OCI-LY1 (cell line): ENCODE results near the gene SELENOT.

Source experiments
- CTCF ChIP-seq: fragments of 200-600 bp; sonication (generic), shearing (Covaris generic); IDR thresholded peaks from 2 replicates; pipeline ENCODE4 v1.5.1; 2017; ENCODE audit warnings: mild to moderate bottlenecking, antibody characterized with exemption, low read length, moderate library complexity, mixed read lengths
- EZH2 ChIP-seq: fragments of 200-600 bp; sonication (generic), shearing (Covaris generic); IDR thresholded peaks from 2 replicates; pipeline ENCODE4 v1.8.0; 2017; ENCODE audit warnings: borderline replicate concordance, mixed run types, mild to moderate bottlenecking, antibody characterized with exemption, low read length, moderate library complexity, mixed read lengths

DNA sequence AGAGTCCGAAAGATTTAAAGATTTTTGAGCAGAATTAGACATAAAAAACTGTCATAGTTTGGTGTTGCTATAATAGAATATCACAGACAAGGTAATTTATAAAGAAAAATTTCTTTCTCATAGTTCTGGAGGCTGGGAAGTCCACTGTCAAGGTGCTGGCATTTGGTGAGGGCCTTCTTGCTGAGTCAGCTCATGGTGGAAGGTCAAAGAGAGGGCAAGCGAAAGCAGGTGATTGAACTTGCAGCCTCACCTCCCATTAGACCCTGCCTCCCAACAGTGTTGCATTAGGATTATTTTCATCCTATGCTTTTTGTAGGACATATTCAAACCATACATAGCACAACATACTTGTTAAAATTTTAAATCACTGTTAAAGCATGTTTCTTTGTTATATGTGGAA, 9.9 kb downstream of the SELENOT start:
- TF ChIP-seq CTCF, result no peak
- no peak for TF ChIP-seq EZH2
